SK-N-SH (cell line): Measurements from ENCODE around the gene SAMD5. TPM values are rescaled to one million over a fixed set of nuclear protein-coding genes. Genes with fewer than 3 reads are reported as not detected.

Experiments used
- CTCF ChIA-PET: fragments of 300-600, 350-600 bp; formaldehyde crosslinking; extraction: SDS; loops from one replicate; lab custom pipeline; 2021; lab: Yijun Ruan, JAX
- POLR2A ChIA-PET: fragments of 350-600 bp; sonication (Branson Sonifier 250); formaldehyde crosslinking; extraction: SDS; loops from one replicate; lab custom pipeline; 2020; ENCODE audit warnings: antibody characterized with exemption, inconsistent platforms; lab: Yijun Ruan, JAX
- DNase-seq: peaks from one replicate; pipeline ENCODE4 v3.0.0; 2012
- H2AFZ ChIP-seq: fragments of 200-600 bp; sonication (generic); 2 replicates; pipeline ENCODE4 v1.8.1; 2016; ENCODE audit warnings: antibody characterized with exemption, mild to moderate bottlenecking, low read depth
- H3F3A ChIP-seq: fragments of 200-600 bp; sonication (generic); replicated peaks from 2 replicates; pipeline ENCODE3; 2016; ENCODE audit warnings: antibody characterized with exemption, mild to moderate bottlenecking; ENCODE audit not compliant: insufficient read depth
- H3K27ac ChIP-seq, 2 experiments: fragments of 200-500 bp in 1 of 2; fragments of 200-600 bp in 1 of 2; sonication (Bioruptor generic) in 1 of 2; sonication (generic), shearing (Covaris generic) in 1 of 2; 2 replicates each; pipeline versions ENCODE4 v1.5.1 to v1.6.1; 2014 to 2016; ENCODE audit warnings: low read depth in 2 of 2, inconsistent platforms in 1 of 2, low read length in 1 of 2, mild to moderate bottlenecking in 1 of 2, mixed read lengths in 1 of 2
- H3K27me3 ChIP-seq: fragments of 200-600 bp; sonication (generic), shearing (Covaris generic); 2 replicates; pipeline ENCODE4 v1.6.1; 2016; ENCODE audit warnings: mixed run types; ENCODE audit not compliant: insufficient read depth
- H3K36me3 ChIP-seq, 2 experiments: fragments of 200-500 bp in 1 of 2; fragments of 200-600 bp in 1 of 2; sonication (Bioruptor generic) in 1 of 2; sonication (generic) in 1 of 2; replicated peaks in 1 of 2; 2 replicates each; pipeline versions ENCODE3 to v1.5.1; 2014 to 2016; ENCODE audit warnings: low read length in 1 of 2, mild to moderate bottlenecking in 1 of 2; ENCODE audit not compliant: insufficient read depth in 2 of 2, control insufficient read depth in 1 of 2
- H3K4me1 ChIP-seq, 2 experiments: fragments of 200-500 bp in 1 of 2; fragments of 200-600 bp in 1 of 2; sonication (Bioruptor generic) in 1 of 2; sonication (generic), shearing (Covaris generic) in 1 of 2; 2 replicates each; pipeline versions ENCODE4 v1.5.1 to v1.6.1; 2014 to 2016; ENCODE audit warnings: low read depth in 1 of 2, low read length in 1 of 2, mixed run types in 1 of 2; ENCODE audit not compliant: insufficient read depth in 2 of 2, control insufficient read depth in 1 of 2
- H3K4me2 ChIP-seq: fragments of 200-600 bp; sonication (generic), shearing (Covaris generic); 2 replicates; pipeline ENCODE4 v1.6.1; 2017; ENCODE audit warnings: mixed run types
- H3K4me3 ChIP-seq, 2 experiments: fragments of 200-500 bp in 1 of 2; fragments of 200-600 bp in 1 of 2; sonication (Bioruptor generic) in 1 of 2; sonication (generic), shearing (Covaris generic) in 1 of 2; 2 replicates each; pipeline versions ENCODE4 v1.5.1 to v1.8.1; 2014 to 2016; ENCODE audit warnings: low read depth in 2 of 2, inconsistent platforms in 1 of 2, low read length in 1 of 2, mild to moderate bottlenecking in 1 of 2, mixed read lengths in 1 of 2, moderate library complexity in 1 of 2
- H3K79me2 ChIP-seq: fragments of 200-600 bp; sonication (generic); 2 replicates; pipeline ENCODE4 v1.8.1; 2017; ENCODE audit warnings: mild to moderate bottlenecking; ENCODE audit not compliant: insufficient read depth
- H3K9ac ChIP-seq: fragments of 200-600 bp; sonication (generic); 2 replicates; pipeline ENCODE4 v1.6.1; 2017; ENCODE audit warnings: mixed run types
- H3K9me2 ChIP-seq: fragments of 200-600 bp; sonication (generic); 2 replicates; pipeline ENCODE4 v1.6.1; 2017; ENCODE audit warnings: mixed run types
- H3K9me3 ChIP-seq: fragments of 200-600 bp; sonication (generic); 2 replicates; pipeline ENCODE4 v1.6.1; 2017; ENCODE audit warnings: mixed run types, mild to moderate bottlenecking, moderate library complexity
- H4K20me1 ChIP-seq: fragments of 200-600 bp; sonication (generic); 2 replicates; pipeline ENCODE4 v1.6.1; 2017; ENCODE audit warnings: mild to moderate bottlenecking, mixed run types; ENCODE audit not compliant: insufficient read depth
- ELF1 ChIP-seq: IDR thresholded peaks from 2 replicates; pipeline ENCODE4 v1.4.0; 2012
- FOSL2 ChIP-seq: IDR thresholded peaks from 2 replicates; pipeline ENCODE4 v1.4.0; 2012; ENCODE audit warnings: low read depth, mild to moderate bottlenecking, moderate library complexity, borderline replicate concordance
- FOXJ3 ChIP-seq: sonication (generic); formaldehyde crosslinking; IDR thresholded peaks from 2 replicates; pipeline ENCODE4 v1.5.1; 2020; ENCODE audit warnings: mild to moderate bottlenecking, missing genetic modification reagents
- FOXM1 ChIP-seq: IDR thresholded peaks from 2 replicates; pipeline ENCODE4 v1.4.0; 2012; ENCODE audit warnings: low read depth, mild to moderate bottlenecking
- GATA2 ChIP-seq: sonication (generic); formaldehyde crosslinking; IDR thresholded peaks from 2 replicates; pipeline ENCODE4 v1.5.0; 2020; ENCODE audit warnings: mild to moderate bottlenecking, missing genetic modification reagents
- MXI1 ChIP-seq: IDR thresholded peaks from 2 replicates; pipeline ENCODE4 v1.6.1; 2012; ENCODE audit warnings: mild to moderate bottlenecking, low read depth, low read length, improper control_type of control experiment
- NRF1 ChIP-seq: IDR thresholded peaks from 2 replicates; pipeline ENCODE4 v1.6.1; 2012; ENCODE audit warnings: low read depth, mild to moderate bottlenecking, low read length
- POLR2AphosphoS5 ChIP-seq: IDR thresholded peaks from 2 replicates; pipeline ENCODE4 v1.6.1; 2012; ENCODE audit warnings: low read depth, low read length
- RAD21 ChIP-seq: IDR thresholded peaks from 2 replicates; pipeline ENCODE4 v1.6.1; 2012; ENCODE audit warnings: mild to moderate bottlenecking, low read length
- RCOR1 ChIP-seq: fragments of 150-350 bp; IDR thresholded peaks from 2 replicates; pipeline ENCODE4 v1.6.1; 2017; ENCODE audit warnings: antibody characterized with exemption, low read length
- SIN3A ChIP-seq: IDR thresholded peaks from 2 replicates; pipeline ENCODE4 v1.6.1; 2012; ENCODE audit warnings: low read depth, mild to moderate bottlenecking, low read length, moderate library complexity, borderline replicate concordance
- SMC3 ChIP-seq: IDR thresholded peaks from 2 replicates; pipeline ENCODE4 v1.6.1; 2012; ENCODE audit warnings: low read depth, low read length, improper control_type of control experiment
- TAF1 ChIP-seq: IDR thresholded peaks from 2 replicates; pipeline ENCODE4 v1.6.1; 2012; ENCODE audit warnings: low read depth, mild to moderate bottlenecking, low read length, moderate library complexity, borderline replicate concordance
- TCF12 ChIP-seq: IDR thresholded peaks from 2 replicates; pipeline ENCODE4 v1.4.0; 2012
- USF2 ChIP-seq: fragments of 150-350 bp; IDR thresholded peaks from 2 replicates; pipeline ENCODE4 v1.6.1; 2017; ENCODE audit warnings: antibody characterized with exemption, low read length, low read depth, borderline replicate concordance
- WGBS: methylation state at CpG from one replicate; pipeline ENCODE4 v1.1.6; 2017; ENCODE audit warnings: low lambda C conversion rate; 5-methylcytosine and 5-hydroxymethylcytosine counted together
- polyA plus RNA-seq, 3 experiments: library from polyadenylated mRNA; depleted of rRNA; stranded (reverse); fragments of >200 nt; gene quantifications; 2 replicates each; pipeline ENCODE4 v1.2.3, GENCODE V29; 2012
- TF ChIP-seq, protein P1 (sequence below): IDR thresholded peaks from 2 replicates; pipeline ENCODE4 v1.4.0; 2012; ENCODE audit warnings: low read depth, borderline replicate concordance
- TF ChIP-seq, protein P2 (sequence below): fragments of 150-350 bp; IDR thresholded peaks from 2 replicates; pipeline ENCODE4 v1.6.1; 2016; ENCODE audit warnings: mild to moderate bottlenecking, low read depth, low read length
- TF ChIP-seq, protein P3 (sequence below): fragments of 200-600 bp; sonication (generic); IDR thresholded peaks from 2 replicates; pipeline ENCODE4 v1.6.1; 2017; ENCODE audit warnings: antibody characterized with exemption, mild to moderate bottlenecking, moderate library complexity
- TF ChIP-seq, protein P4 (sequence below): IDR thresholded peaks from 2 replicates; pipeline ENCODE4 v1.6.1; 2012; ENCODE audit warnings: mild to moderate bottlenecking, low read depth, low read length, moderate library complexity

Gene SAMD5
- polyA plus RNA-seq, 1 of the 3 experiments (the other 2 are of a cell fraction), result not detected

DNA sequence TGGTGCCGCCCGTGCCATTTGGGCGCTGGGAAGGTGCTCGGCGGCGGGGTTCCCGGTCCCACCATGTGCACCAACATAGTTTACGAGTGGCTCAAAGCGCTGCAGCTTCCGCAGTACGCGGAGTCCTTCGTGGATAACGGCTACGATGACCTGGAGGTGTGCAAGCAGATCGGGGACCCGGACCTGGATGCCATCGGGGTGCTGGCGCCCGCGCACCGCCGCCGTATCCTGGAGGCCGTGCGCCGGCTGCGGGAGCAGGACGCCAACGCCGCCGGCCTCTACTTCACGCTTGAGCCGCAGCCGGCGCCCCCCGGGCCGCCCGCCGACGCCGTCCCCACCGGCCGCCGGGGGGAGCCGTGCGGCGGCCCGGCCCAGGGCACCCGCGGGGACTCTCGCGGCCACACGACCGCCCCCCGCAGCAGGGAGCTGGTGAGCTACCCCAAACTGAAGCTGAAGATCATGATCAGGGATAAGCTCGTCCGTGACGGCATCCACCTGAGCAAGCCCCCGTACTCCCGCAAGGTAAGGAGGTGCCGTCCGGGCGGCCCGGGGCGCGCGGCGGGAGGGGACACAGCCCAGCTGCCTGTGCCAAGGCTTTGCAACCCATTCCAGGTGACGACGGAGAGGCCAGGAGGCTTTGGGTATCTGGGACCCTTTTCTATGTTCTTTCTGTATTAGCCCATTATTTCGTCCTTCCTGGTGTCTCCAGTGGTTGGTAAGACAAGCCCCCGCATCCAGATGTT, 547 bp downstream of the SAMD5 start:
- 4% methylated on average over 10 of the region's 73 CpGs for WGBS
- Histone ChIP-seq H3K36me3 (no peaks in the 10 kb centered on the region), H4K20me1 (no peaks in the 10 kb centered on the region), H3K79me2 (no peaks in the 10 kb centered on the region), H3K9ac (no peak overlapping the region), H2AFZ (peak overlapping the region; percentile 78; the same call in 1 of the 2 replicates), H3K9me3 (no peaks in the 10 kb centered on the region), H3K4me2 (peak overlapping the region; percentile 79; the same call in 1 of the 2 replicates), H3F3A (no peaks in the 10 kb centered on the region), H3K4me1 (no peaks in the 10 kb centered on the region; a peak in 1 of 4 replicates), H3K4me3 (peak overlapping the region; percentile 43 to 59; a peak in 3 of 4 replicates), H3K9me2 (no peaks in the 10 kb centered on the region), H3K27ac (no peak overlapping the region), H3K27me3 (peaks cover 22% of the 10 kb centered on the region)
- POLR2A ChIA-PET, result no interaction called here
- CTCF ChIA-PET, result no interaction called here
- TF ChIP-seq FOXJ3 (CRISPR knock-in tag), result no peak
- peak; percentile 31 for DNase-seq

GRCh38 chr6:147509891-147510290, 1.4 kb downstream of the SAMD5 start:
- WGBS, result 42% methylated on average over 7 of the region's 7 CpGs
- Histone ChIP-seq H3K9me3 (no peaks in the 10 kb centered on the region), H4K20me1 (no peaks in the 10 kb centered on the region), H3K79me2 (no peaks in the 10 kb centered on the region), H3K9ac (no peak overlapping the region), H3K4me2 (no peak overlapping the region), H3K9me2 (no peaks in the 10 kb centered on the region), H3K27ac (no peak overlapping the region), H3K36me3 (no peaks in the 10 kb centered on the region), H2AFZ (no peak overlapping the region), H3K4me1 (no peaks in the 10 kb centered on the region; a peak in 1 of 4 replicates), H3K27me3 (peaks cover 22% of the 10 kb centered on the region), H3K4me3 (no peak overlapping the region), H3F3A (no peaks in the 10 kb centered on the region)
- CTCF ChIA-PET, result no interaction called here
- DNase-seq, result no peak
- POLR2A ChIA-PET, result no interaction called here
- TF ChIP-seq, protein P1, sequence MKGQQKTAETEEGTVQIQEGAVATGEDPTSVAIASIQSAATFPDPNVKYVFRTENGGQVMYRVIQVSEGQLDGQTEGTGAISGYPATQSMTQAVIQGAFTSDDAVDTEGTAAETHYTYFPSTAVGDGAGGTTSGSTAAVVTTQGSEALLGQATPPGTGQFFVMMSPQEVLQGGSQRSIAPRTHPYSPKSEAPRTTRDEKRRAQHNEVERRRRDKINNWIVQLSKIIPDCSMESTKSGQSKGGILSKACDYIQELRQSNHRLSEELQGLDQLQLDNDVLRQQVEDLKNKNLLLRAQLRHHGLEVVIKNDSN, result no peak
- no peak for TF ChIP-seq GATA2 (CRISPR knock-in tag)
- no peak for TF ChIP-seq USF2
- no peak for TF ChIP-seq ELF1
- TF ChIP-seq, protein P2, sequence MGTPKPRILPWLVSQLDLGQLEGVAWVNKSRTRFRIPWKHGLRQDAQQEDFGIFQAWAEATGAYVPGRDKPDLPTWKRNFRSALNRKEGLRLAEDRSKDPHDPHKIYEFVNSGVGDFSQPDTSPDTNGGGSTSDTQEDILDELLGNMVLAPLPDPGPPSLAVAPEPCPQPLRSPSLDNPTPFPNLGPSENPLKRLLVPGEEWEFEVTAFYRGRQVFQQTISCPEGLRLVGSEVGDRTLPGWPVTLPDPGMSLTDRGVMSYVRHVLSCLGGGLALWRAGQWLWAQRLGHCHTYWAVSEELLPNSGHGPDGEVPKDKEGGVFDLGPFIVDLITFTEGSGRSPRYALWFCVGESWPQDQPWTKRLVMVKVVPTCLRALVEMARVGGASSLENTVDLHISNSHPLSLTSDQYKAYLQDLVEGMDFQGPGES, result no peak
- TF ChIP-seq NRF1, result no peak
- no peak for TF ChIP-seq FOXM1
- TF ChIP-seq, protein P3, sequence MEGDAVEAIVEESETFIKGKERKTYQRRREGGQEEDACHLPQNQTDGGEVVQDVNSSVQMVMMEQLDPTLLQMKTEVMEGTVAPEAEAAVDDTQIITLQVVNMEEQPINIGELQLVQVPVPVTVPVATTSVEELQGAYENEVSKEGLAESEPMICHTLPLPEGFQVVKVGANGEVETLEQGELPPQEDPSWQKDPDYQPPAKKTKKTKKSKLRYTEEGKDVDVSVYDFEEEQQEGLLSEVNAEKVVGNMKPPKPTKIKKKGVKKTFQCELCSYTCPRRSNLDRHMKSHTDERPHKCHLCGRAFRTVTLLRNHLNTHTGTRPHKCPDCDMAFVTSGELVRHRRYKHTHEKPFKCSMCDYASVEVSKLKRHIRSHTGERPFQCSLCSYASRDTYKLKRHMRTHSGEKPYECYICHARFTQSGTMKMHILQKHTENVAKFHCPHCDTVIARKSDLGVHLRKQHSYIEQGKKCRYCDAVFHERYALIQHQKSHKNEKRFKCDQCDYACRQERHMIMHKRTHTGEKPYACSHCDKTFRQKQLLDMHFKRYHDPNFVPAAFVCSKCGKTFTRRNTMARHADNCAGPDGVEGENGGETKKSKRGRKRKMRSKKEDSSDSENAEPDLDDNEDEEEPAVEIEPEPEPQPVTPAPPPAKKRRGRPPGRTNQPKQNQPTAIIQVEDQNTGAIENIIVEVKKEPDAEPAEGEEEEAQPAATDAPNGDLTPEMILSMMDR, result no peak
- no peak for TF ChIP-seq RCOR1
- no peak for TF ChIP-seq POLR2AphosphoS5
- TF ChIP-seq SMC3, result no peak
- no peak for TF ChIP-seq MXI1
- no peak for TF ChIP-seq RAD21
- TF ChIP-seq TCF12, result no peak
- no peak for TF ChIP-seq TAF1
- TF ChIP-seq, protein P4, sequence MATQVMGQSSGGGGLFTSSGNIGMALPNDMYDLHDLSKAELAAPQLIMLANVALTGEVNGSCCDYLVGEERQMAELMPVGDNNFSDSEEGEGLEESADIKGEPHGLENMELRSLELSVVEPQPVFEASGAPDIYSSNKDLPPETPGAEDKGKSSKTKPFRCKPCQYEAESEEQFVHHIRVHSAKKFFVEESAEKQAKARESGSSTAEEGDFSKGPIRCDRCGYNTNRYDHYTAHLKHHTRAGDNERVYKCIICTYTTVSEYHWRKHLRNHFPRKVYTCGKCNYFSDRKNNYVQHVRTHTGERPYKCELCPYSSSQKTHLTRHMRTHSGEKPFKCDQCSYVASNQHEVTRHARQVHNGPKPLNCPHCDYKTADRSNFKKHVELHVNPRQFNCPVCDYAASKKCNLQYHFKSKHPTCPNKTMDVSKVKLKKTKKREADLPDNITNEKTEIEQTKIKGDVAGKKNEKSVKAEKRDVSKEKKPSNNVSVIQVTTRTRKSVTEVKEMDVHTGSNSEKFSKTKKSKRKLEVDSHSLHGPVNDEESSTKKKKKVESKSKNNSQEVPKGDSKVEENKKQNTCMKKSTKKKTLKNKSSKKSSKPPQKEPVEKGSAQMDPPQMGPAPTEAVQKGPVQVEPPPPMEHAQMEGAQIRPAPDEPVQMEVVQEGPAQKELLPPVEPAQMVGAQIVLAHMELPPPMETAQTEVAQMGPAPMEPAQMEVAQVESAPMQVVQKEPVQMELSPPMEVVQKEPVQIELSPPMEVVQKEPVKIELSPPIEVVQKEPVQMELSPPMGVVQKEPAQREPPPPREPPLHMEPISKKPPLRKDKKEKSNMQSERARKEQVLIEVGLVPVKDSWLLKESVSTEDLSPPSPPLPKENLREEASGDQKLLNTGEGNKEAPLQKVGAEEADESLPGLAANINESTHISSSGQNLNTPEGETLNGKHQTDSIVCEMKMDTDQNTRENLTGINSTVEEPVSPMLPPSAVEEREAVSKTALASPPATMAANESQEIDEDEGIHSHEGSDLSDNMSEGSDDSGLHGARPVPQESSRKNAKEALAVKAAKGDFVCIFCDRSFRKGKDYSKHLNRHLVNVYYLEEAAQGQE, result no peak
- TF ChIP-seq SIN3A, result no peak
- TF ChIP-seq FOSL2, result no peak
